Memory B cell (primary cell): ENCODE data around the gene FBRSL1.
"Not testable (repeated sequence)": the region's sequence is repeated elsewhere in the genome, so short reads cannot be mapped to it uniquely, and the experiment has no call there.

Source experiments
- ATAC-seq: fragments of 150-1000 bp; cut with Tn5 transposase; 2 replicates; pipeline ENCODE4 v1.10.0; 2021; ENCODE audit warnings: low read depth, mild to moderate bottlenecking, moderate library complexity
- DNase-seq, 2 donors: peaks; one replicate each; pipeline ENCODE4 v3.0.0; 2022; ENCODE audit warnings: low spot score in 2 of 2
- H3K27ac Mint-ChIP-seq: one replicate; pipeline ENCODE4 v1.8.0; 2022; ENCODE audit warnings: mild to moderate bottlenecking, moderate library complexity, mixed read lengths
- H3K27me3 Mint-ChIP-seq: one replicate; pipeline ENCODE4 v1.8.0; 2022; ENCODE audit warnings: mixed read lengths
- H3K36me3 Mint-ChIP-seq: one replicate; pipeline ENCODE4 v1.8.0; 2022; ENCODE audit warnings: mild to moderate bottlenecking, mixed read lengths
- H3K4me1 Mint-ChIP-seq: one replicate; pipeline ENCODE4 v1.8.0; 2022; ENCODE audit warnings: mixed read lengths
- H3K4me3 Mint-ChIP-seq: one replicate; pipeline ENCODE4 v1.8.0; 2022; ENCODE audit warnings: mild to moderate bottlenecking, moderate library complexity, mixed read lengths
- H3K9me3 Mint-ChIP-seq: one replicate; pipeline ENCODE4 v1.8.0; 2022; ENCODE audit warnings: mixed read lengths

FBRSL1 gene

GRCh38 chr12:132471011-132471857, 18.7 kb upstream of the FBRSL1 start:
- no peaks in the 10 kb centered on the region for H3K9me3 Mint-ChIP-seq
- ATAC-seq (peak; percentile 83), DNase-seq (peak in 1 of 2 donors; percentile 63)
- H3K27me3 Mint-ChIP-seq = no peaks in the 10 kb centered on the region
- peak overlapping the region; percentile 93 for H3K27ac Mint-ChIP-seq
- H3K36me3 Mint-ChIP-seq = no peaks in the 10 kb centered on the region
- H3K4me3 Mint-ChIP-seq = peak overlapping the region; percentile 54
- H3K4me1 Mint-ChIP-seq = peaks cover 39% of the 10 kb centered on the region

- Mint-ChIP-seq H3K36me3 (no peaks in the 10 kb centered on the region), H3K4me3 (no peak overlapping the region), H3K4me1 (peaks cover 44% of the 10 kb centered on the region), H3K27ac (peak overlapping the region; percentile 93), H3K27me3 (no peaks in the 10 kb centered on the region), H3K9me3 (no peaks in the 10 kb centered on the region)
- ATAC-seq (no peak), DNase-seq (no peak)
Measured at GRCh38 chr12:132471858-132472255, 18.1 kb upstream of the FBRSL1 start.

- Mint-ChIP-seq H3K4me3 (peak overlapping the region; percentile 44), H3K36me3 (no peaks in the 10 kb centered on the region), H3K9me3 (no peaks in the 10 kb centered on the region), H3K27me3 (no peaks in the 10 kb centered on the region), H3K4me1 (peaks cover 48% of the 10 kb centered on the region), H3K27ac (peak overlapping the region; percentile 84)
- ATAC-seq (no peak), DNase-seq (no peak)
Measured at GRCh38 chr12:132472386-132472785, 17.6 kb upstream of the FBRSL1 start.

GRCh38 chr12:132474237-132474741, 15.7 kb upstream of the FBRSL1 start:
- Mint-ChIP-seq H3K27ac (no peak overlapping the region), H3K4me1 (peaks cover 54% of the 10 kb centered on the region), H3K36me3 (no peaks in the 10 kb centered on the region), H3K27me3 (no peaks in the 10 kb centered on the region), H3K4me3 (no peak overlapping the region), H3K9me3 (no peaks in the 10 kb centered on the region)
- DNase-seq = no peak
- no peak for ATAC-seq

GRCh38 chr12:132474799-132475303, 15.1 kb upstream of the FBRSL1 start:
- H3K9me3 Mint-ChIP-seq, H3K27me3 Mint-ChIP-seq, H3K36me3 Mint-ChIP-seq, ATAC-seq, H3K27ac Mint-ChIP-seq, H3K4me3 Mint-ChIP-seq, DNase-seq: not testable (repeated sequence)
- peaks cover 52% of the 10 kb centered on the region for H3K4me1 Mint-ChIP-seq

- Mint-ChIP-seq H3K4me3 (peak overlapping the region; percentile 25), H3K9me3 (no peaks in the 10 kb centered on the region), H3K27me3 (no peaks in the 10 kb centered on the region), H3K4me1 (peaks cover 47% of the 10 kb centered on the region), H3K27ac (peak overlapping the region; percentile 73), H3K36me3 (no peaks in the 10 kb centered on the region)
- ATAC-seq (no peak), DNase-seq (no peak)
Measured at GRCh38 chr12:132475304-132476037, 14.5 kb upstream of the FBRSL1 start.

GRCh38 chr12:132476038-132476414, 13.9 kb upstream of the FBRSL1 start:
- H3K9me3 Mint-ChIP-seq = no peaks in the 10 kb centered on the region
- ATAC-seq (no peak), DNase-seq (no peak)
- H3K4me3 Mint-ChIP-seq = peak overlapping the region; percentile 25
- peaks cover 44% of the 10 kb centered on the region for H3K4me1 Mint-ChIP-seq
- H3K36me3 Mint-ChIP-seq = no peaks in the 10 kb centered on the region
- H3K27me3 Mint-ChIP-seq = no peaks in the 10 kb centered on the region
- peak overlapping the region; percentile 73 for H3K27ac Mint-ChIP-seq

GRCh38 chr12:132476421-132476820, 13.5 kb upstream of the FBRSL1 start:
- no peaks in the 10 kb centered on the region for H3K36me3 Mint-ChIP-seq
- H3K9me3 Mint-ChIP-seq = no peaks in the 10 kb centered on the region
- peak overlapping the region; percentile 25 for H3K4me3 Mint-ChIP-seq
- peaks cover 47% of the 10 kb centered on the region for H3K4me1 Mint-ChIP-seq
- no peaks in the 10 kb centered on the region for H3K27me3 Mint-ChIP-seq
- H3K27ac Mint-ChIP-seq = peak overlapping the region; percentile 73
- no peak for DNase-seq
- no peak for ATAC-seq

GRCh38 chr12:132477017-132477702, 12.8 kb upstream of the FBRSL1 start:
- H3K27me3 Mint-ChIP-seq = no peaks in the 10 kb centered on the region
- peak; percentile 9 for ATAC-seq
- H3K4me1 Mint-ChIP-seq = peaks cover 48% of the 10 kb centered on the region
- DNase-seq = no peak
- H3K27ac Mint-ChIP-seq = peak overlapping the region; percentile 73
- peak overlapping the region; percentile 63 for H3K4me3 Mint-ChIP-seq
- H3K9me3 Mint-ChIP-seq = no peaks in the 10 kb centered on the region
- no peaks in the 10 kb centered on the region for H3K36me3 Mint-ChIP-seq

- Mint-ChIP-seq H3K27me3 (no peaks in the 10 kb centered on the region), H3K27ac (peak overlapping the region; percentile 73)
Measured at GRCh38 chr12:132477703-132478432, 12.1 kb upstream of the FBRSL1 start.

GRCh38 chr12:132478433-132478803, 11.5 kb upstream of the FBRSL1 start:
- H3K4me3 Mint-ChIP-seq = no peak overlapping the region
- ATAC-seq = no peak
- H3K27me3 Mint-ChIP-seq = no peaks in the 10 kb centered on the region
- no peaks in the 10 kb centered on the region for H3K36me3 Mint-ChIP-seq
- no peak overlapping the region for H3K27ac Mint-ChIP-seq
- H3K4me1 Mint-ChIP-seq = peaks cover 50% of the 10 kb centered on the region
- no peak for DNase-seq
- no peaks in the 10 kb centered on the region for H3K9me3 Mint-ChIP-seq

More at GRCh38 chr12:132477703-132478432, 12.1 kb upstream of the FBRSL1 start:
- ATAC-seq = no peak
- H3K4me1 Mint-ChIP-seq = peaks cover 50% of the 10 kb centered on the region
- H3K36me3 Mint-ChIP-seq = no peaks in the 10 kb centered on the region
- peak overlapping the region; percentile 52 for H3K4me3 Mint-ChIP-seq
- no peak for DNase-seq
- no peaks in the 10 kb centered on the region for H3K9me3 Mint-ChIP-seq

GRCh38 chr12:132478845-132479244, 11.1 kb upstream of the FBRSL1 start:
- no peaks in the 10 kb centered on the region for H3K27me3 Mint-ChIP-seq
- no peak overlapping the region for H3K4me3 Mint-ChIP-seq
- H3K4me1 Mint-ChIP-seq = peaks cover 50% of the 10 kb centered on the region
- no peaks in the 10 kb centered on the region for H3K9me3 Mint-ChIP-seq
- ATAC-seq (no peak), DNase-seq (no peak)
- H3K27ac Mint-ChIP-seq = peak overlapping the region; percentile 50
- H3K36me3 Mint-ChIP-seq = no peaks in the 10 kb centered on the region

GRCh38 chr12:132479291-132479690, 10.7 kb upstream of the FBRSL1 start:
- H3K27me3 Mint-ChIP-seq = no peaks in the 10 kb centered on the region
- no peaks in the 10 kb centered on the region for H3K9me3 Mint-ChIP-seq
- peaks cover 50% of the 10 kb centered on the region for H3K4me1 Mint-ChIP-seq
- H3K27ac Mint-ChIP-seq = peak overlapping the region; percentile 50
- no peak overlapping the region for H3K4me3 Mint-ChIP-seq
- ATAC-seq (no peak), DNase-seq (no peak)
- no peaks in the 10 kb centered on the region for H3K36me3 Mint-ChIP-seq
